Measurements from ENCODE around the gene ELP6. TPM values are rescaled to one million over a fixed set of nuclear protein-coding genes. Genes with fewer than 3 reads are reported as not detected.

ELP6 gene

GRCh38 chr3:47456984-47457383, 56.5 kb downstream of the ELP6 start:
- no peaks in the 10 kb centered on the region for H3K27me3 ChIP-seq (ENCODE audit: control insufficient read depth in 1 of 2, insufficient read depth in 1 of 2, low read length in 2 of 2)
- H3K18ac ChIP-seq (ENCODE audit: low read depth in 1 of 2, low read length in 2 of 2): no peak overlapping the region
- no peak overlapping the region for H3K4me2 ChIP-seq (ENCODE audit: low read length, poor library complexity, severe bottlenecking)
- no peak overlapping the region for H3K23ac ChIP-seq (ENCODE audit: low read length in 2 of 2)
- H2AK5ac ChIP-seq (ENCODE audit: low read length, severe bottlenecking): no peak overlapping the region
- H2BK12ac ChIP-seq (ENCODE audit: low read length in 2 of 2): no peak overlapping the region
- H2BK120ac ChIP-seq (ENCODE audit: low read depth, low read length): no peak overlapping the region
- peaks cover 2% of the 10 kb centered on the region for H3K4me1 ChIP-seq (ENCODE audit: control insufficient read depth, insufficient read depth, low read depth, low read length)
- no peak overlapping the region for H2BK15ac ChIP-seq (ENCODE audit: low read depth, poor library complexity, severe bottlenecking)
- no peaks in the 10 kb centered on the region for H3K36me3 ChIP-seq (ENCODE audit: control insufficient read depth in 1 of 2, insufficient read depth in 2 of 2, low read depth in 1 of 2, low read length in 2 of 2)
- no peak for DNase-seq
- no peak overlapping the region for H2AFZ ChIP-seq (ENCODE audit: low read depth, low read length)
- H3K4ac ChIP-seq (ENCODE audit: low read depth in 1 of 2, low read length in 2 of 2): no peak overlapping the region
- no peak overlapping the region for H3K14ac ChIP-seq (ENCODE audit: low read length in 2 of 2)
- no peak overlapping the region for H3K4me3 ChIP-seq (ENCODE audit: insufficient read depth in 1 of 2, low read depth in 1 of 2, low read length in 2 of 2)
- no peak overlapping the region for H4K91ac ChIP-seq (ENCODE audit: low read length)
- no peak overlapping the region for H3K27ac ChIP-seq (ENCODE audit: low read length, poor library complexity, severe bottlenecking)
- no peak overlapping the region for H3K9ac ChIP-seq (ENCODE audit: low read length)
- peaks cover 36% of the 10 kb centered on the region for H3K79me1 ChIP-seq (replicated peaks; ENCODE audit: low read length, poor library complexity, severe bottlenecking)
- no peak overlapping the region for H2BK5ac ChIP-seq (ENCODE audit: low read depth, low read length, poor library complexity, severe bottlenecking)
- H3K9me3 ChIP-seq (ENCODE audit: control insufficient read depth, low read length): no peaks in the 10 kb centered on the region
- no peak overlapping the region for H4K8ac ChIP-seq (ENCODE audit: low read length)

GRCh38 chr3:47455806-47456452, 57.6 kb downstream of the ELP6 start:
- H3K4ac ChIP-seq (ENCODE audit: low read depth in 1 of 2, low read length in 2 of 2): no peak overlapping the region
- H3K23ac ChIP-seq (ENCODE audit: low read length in 2 of 2): no peak overlapping the region
- no peak overlapping the region for H4K91ac ChIP-seq (ENCODE audit: low read length)
- 74% methylated on average over 3 of the region's 3 CpGs for WGBS
- no peak overlapping the region for H2BK5ac ChIP-seq (ENCODE audit: low read depth, low read length, poor library complexity, severe bottlenecking)
- no peaks in the 10 kb centered on the region for H3K36me3 ChIP-seq (ENCODE audit: control insufficient read depth in 1 of 2, insufficient read depth in 2 of 2, low read depth in 1 of 2, low read length in 2 of 2)
- peak; percentile 70 for DNase-seq
- peak overlapping the region; percentile 63 for H4K8ac ChIP-seq (ENCODE audit: low read length)
- no peak overlapping the region for H2BK120ac ChIP-seq (ENCODE audit: low read depth, low read length)
- no peak overlapping the region for H2AFZ ChIP-seq (ENCODE audit: low read depth, low read length)
- H3K9ac ChIP-seq (ENCODE audit: low read length): no peak overlapping the region
- peaks cover 30% of the 10 kb centered on the region for H3K79me1 ChIP-seq (replicated peaks; ENCODE audit: low read length, poor library complexity, severe bottlenecking)
- no peak overlapping the region for H3K4me3 ChIP-seq (ENCODE audit: insufficient read depth in 1 of 2, low read depth in 1 of 2, low read length in 2 of 2)
- H3K14ac ChIP-seq (ENCODE audit: low read length in 2 of 2): no peak overlapping the region
- no peak overlapping the region for H2BK15ac ChIP-seq (ENCODE audit: low read depth, poor library complexity, severe bottlenecking)
- peaks cover 2% of the 10 kb centered on the region for H3K4me1 ChIP-seq (ENCODE audit: control insufficient read depth, insufficient read depth, low read depth, low read length)
- H3K18ac ChIP-seq (ENCODE audit: low read depth in 1 of 2, low read length in 2 of 2): peak overlapping the region in 1 of 2 experiments; percentile 48
- H3K9me3 ChIP-seq (ENCODE audit: control insufficient read depth, low read length): no peaks in the 10 kb centered on the region
- no peaks in the 10 kb centered on the region for H3K27me3 ChIP-seq (ENCODE audit: control insufficient read depth in 1 of 2, insufficient read depth in 1 of 2, low read length in 2 of 2)
- H3K4me2 ChIP-seq (ENCODE audit: low read length, poor library complexity, severe bottlenecking): no peak overlapping the region
- H2AK5ac ChIP-seq (ENCODE audit: low read length, severe bottlenecking): no peak overlapping the region
- no peak overlapping the region for H3K27ac ChIP-seq (ENCODE audit: low read length, poor library complexity, severe bottlenecking)
- H2BK12ac ChIP-seq (ENCODE audit: low read length in 2 of 2): no peak overlapping the region

GRCh38 chr3:47452453-47453215, 60.9 kb downstream of the ELP6 start:
- Histone ChIP-seq H2BK15ac (ENCODE audit: low read depth, poor library complexity, severe bottlenecking) (no peak overlapping the region), H3K14ac (ENCODE audit: low read length in 2 of 2) (no peak overlapping the region), H2BK5ac (ENCODE audit: low read depth, low read length, poor library complexity, severe bottlenecking) (no peak overlapping the region), H3K79me1 (replicated peaks; ENCODE audit: low read length, poor library complexity, severe bottlenecking) (peaks cover 28% of the 10 kb centered on the region), H3K27me3 (ENCODE audit: control insufficient read depth in 1 of 2, insufficient read depth in 1 of 2, low read length in 2 of 2) (no peaks in the 10 kb centered on the region), H3K23ac (ENCODE audit: low read length in 2 of 2) (no peak overlapping the region), H2AK5ac (ENCODE audit: low read length, severe bottlenecking) (no peak overlapping the region), H2AFZ (ENCODE audit: low read depth, low read length) (no peak overlapping the region), H2BK120ac (ENCODE audit: low read depth, low read length) (no peak overlapping the region), H2BK12ac (ENCODE audit: low read length in 2 of 2) (no peak overlapping the region), H3K4me3 (ENCODE audit: insufficient read depth in 1 of 2, low read depth in 1 of 2, low read length in 2 of 2) (no peak overlapping the region), H4K8ac (ENCODE audit: low read length) (no peak overlapping the region), H3K4me1 (ENCODE audit: control insufficient read depth, insufficient read depth, low read depth, low read length) (peaks cover 2% of the 10 kb centered on the region), H3K27ac (ENCODE audit: low read length, poor library complexity, severe bottlenecking) (no peak overlapping the region), H3K18ac (ENCODE audit: low read depth in 1 of 2, low read length in 2 of 2) (no peak overlapping the region), H3K9ac (ENCODE audit: low read length) (no peak overlapping the region), H3K36me3 (ENCODE audit: control insufficient read depth in 1 of 2, insufficient read depth in 2 of 2, low read depth in 1 of 2, low read length in 2 of 2) (no peaks in the 10 kb centered on the region), H3K9me3 (ENCODE audit: control insufficient read depth, low read length) (no peaks in the 10 kb centered on the region), H3K4me2 (ENCODE audit: low read length, poor library complexity, severe bottlenecking) (no peak overlapping the region), H3K4ac (ENCODE audit: low read depth in 1 of 2, low read length in 2 of 2) (no peak overlapping the region), H4K91ac (ENCODE audit: low read length) (no peak overlapping the region)
- 91% methylated on average over 4 of the region's 4 CpGs for WGBS
- no peak for DNase-seq

Small RNAs within 50 kb of the gene (small RNA-seq; reads per million reads assigned to genes)
- not detected for gene AC099778.2 (ENCODE audit: low read depth)
- gene RN7SL870P (ENCODE audit: low read depth): not detected

Measured in mesenchymal stem cell (in vitro differentiated cells and primary cell).